PC-3 (cell line): ENCODE measurements around the gene USP48. TPM values are rescaled to one million over a fixed set of nuclear protein-coding genes. Genes with fewer than 3 reads are reported as not detected.

Experiments used
- ATAC-seq: fragments of 200-7000 bp; cut with Tn5 transposase; 2 replicates; pipeline ENCODE4 v1.9.1; 2020; ENCODE audit warnings: mild to moderate bottlenecking, moderate library complexity
- BruUV-seq: library from RNA; stranded (reverse); fragments of 400-500 nt; replicated peaks from 2 replicates; lab custom pipeline; 2021; lab: Mats Ljungman, UMichigan
- CTCF ChIA-PET: fragments of 300-600 bp; sonication (Branson Sonifier 250); formaldehyde crosslinking; loops from one replicate; lab custom pipeline; 2022; ENCODE audit warnings: antibody characterized with exemption; lab: Charles Lee
- POLR2A ChIA-PET: fragments of 300-600 bp; sonication (Branson Sonifier 250); formaldehyde crosslinking; loops from one replicate; lab custom pipeline; 2022; ENCODE audit warnings: antibody characterized with exemption; ENCODE audit not compliant: unreplicated experiment; lab: Charles Lee
- DNase-seq: peaks from one replicate; pipeline ENCODE4 v3.0.0-alpha.2; 2015
- H2AFZ ChIP-seq: fragments of 300-600 bp; sonication (generic); 2 replicates; pipeline ENCODE4 v1.6.0; 2016; ENCODE audit warnings: antibody characterized with exemption, low read length
- H3F3A ChIP-seq: fragments of 300-600 bp; sonication (generic); one replicate; pipeline ENCODE4 v1.6.0; 2017; ENCODE audit warnings: antibody characterized with exemption, low read length, control low read depth, mild to moderate bottlenecking; ENCODE audit not compliant: unreplicated experiment
- H3K27ac ChIP-seq: fragments of 300-600 bp; sonication (generic); 2 replicates; pipeline ENCODE4 v1.5.1; 2016; ENCODE audit warnings: mild to moderate bottlenecking, low read length
- H3K27me3 ChIP-seq: fragments of 300-600 bp; sonication (generic); 2 replicates; pipeline ENCODE4 v1.6.1; 2016; ENCODE audit warnings: low read length, mixed read lengths
- H3K36me3 ChIP-seq: fragments of 300-600 bp; sonication (generic); 2 replicates; pipeline ENCODE4 v1.6.1; 2016; ENCODE audit warnings: low read depth, mixed run types, low read length, mixed read lengths
- H3K4me1 ChIP-seq: fragments of 300-600 bp; sonication (generic); 2 replicates; pipeline ENCODE4 v1.5.1; 2016; ENCODE audit warnings: low read length; ENCODE audit not compliant: insufficient read depth
- H3K4me2 ChIP-seq: fragments of 300-600 bp; sonication (generic); 2 replicates; pipeline ENCODE4 v1.6.0; 2016; ENCODE audit warnings: low read length
- H3K4me3 ChIP-seq: fragments of 300-600 bp; sonication (generic); 2 replicates; pipeline ENCODE4 v1.5.1; 2016; ENCODE audit warnings: mild to moderate bottlenecking, low read length, mixed read lengths
- H3K79me2 ChIP-seq: fragments of 300-600 bp; sonication (generic); 2 replicates; pipeline ENCODE4 v1.6.1; 2017; ENCODE audit warnings: low read length, mixed read lengths
- H3K9ac ChIP-seq: fragments of 300-600 bp; sonication (generic); 2 replicates; pipeline ENCODE4 v1.6.0; 2016; ENCODE audit warnings: mild to moderate bottlenecking, low read length
- H3K9me2 ChIP-seq: fragments of 300-600 bp; sonication (generic); replicated peaks from 2 replicates; pipeline ENCODE4 v1.6.1; 2016; ENCODE audit warnings: mixed run types, low read length, mixed read lengths
- H3K9me3 ChIP-seq: fragments of 300-600 bp; sonication (generic); 2 replicates; pipeline ENCODE4 v1.6.1; 2016; ENCODE audit warnings: low read length, mixed read lengths
- H4K20me1 ChIP-seq: fragments of 300-600 bp; sonication (generic); 2 replicates; pipeline ENCODE4 v1.6.1; 2016; ENCODE audit warnings: low read length, mixed read lengths
- EZH2 ChIP-seq: fragments of 300-600 bp; sonication (generic); IDR thresholded peaks from one replicate; pipeline ENCODE4 v1.6.1; 2017; ENCODE audit warnings: antibody characterized with exemption, mild to moderate bottlenecking, low read length; ENCODE audit not compliant: unreplicated experiment
- EZH2phosphoT487 ChIP-seq: fragments of 300-600 bp; sonication (generic); IDR thresholded peaks from 2 replicates; pipeline ENCODE4 v1.6.1; 2018; ENCODE audit warnings: mild to moderate bottlenecking, antibody characterized with exemption, low read length, borderline replicate concordance
- intact Hi-C: fragments of 100-400 bp; cut with micrococcal nuclease; formaldehyde crosslinking; loops from 2 replicates; pipeline ENCODE4 v1.9.0; 2023
- total RNA-seq: library from RNA; depleted of rRNA; stranded (reverse); fragments of >200 nt; gene quantifications from 2 replicates; pipeline ENCODE4 v1.2.3, GENCODE V29; 2014
- TF ChIP-seq, protein P1 (sequence below): fragments of 300-600 bp; sonication (generic); conservative IDR thresholded peaks from 2 replicates; pipeline ENCODE4 v1.5.1; 2017; ENCODE audit warnings: antibody characterized with exemption, low read depth, mild to moderate bottlenecking, low read length

Gene USP48
- total RNA-seq, 1 experiment from 2014 or later, result 33.3 TPM

DNA sequence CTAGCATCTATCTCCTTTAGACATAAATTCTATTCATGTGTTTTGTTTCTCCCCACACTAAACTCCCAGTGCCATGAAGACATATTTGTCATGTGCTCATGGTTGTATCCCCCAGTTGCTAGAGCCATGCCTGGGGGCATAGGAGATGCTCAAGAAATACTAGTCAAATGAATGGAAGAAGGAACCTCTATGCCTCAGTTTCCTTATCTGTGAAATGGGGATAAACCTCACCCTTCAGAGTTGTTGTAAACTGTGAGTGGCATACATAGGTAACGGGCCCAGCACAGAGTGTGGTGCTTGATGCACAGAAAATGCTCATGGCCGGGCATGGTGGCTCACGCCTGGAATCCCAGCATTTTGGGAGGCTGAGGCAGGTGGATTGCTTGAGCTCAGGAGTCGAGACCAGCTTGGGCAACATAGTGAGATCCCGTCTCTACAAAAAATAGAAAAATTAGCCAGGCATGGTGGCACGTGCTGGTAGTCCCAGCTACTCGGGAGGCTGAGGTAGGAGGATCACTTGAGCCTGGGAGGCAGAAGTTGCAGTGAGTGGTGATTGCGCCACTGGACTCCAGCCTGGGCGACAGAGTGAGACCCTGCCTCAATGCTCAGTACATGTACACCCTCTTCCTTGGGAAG, 37.8 kb upstream of the USP48 start:
- no peak overlapping the region for H2AFZ ChIP-seq
- peaks cover 14% of the 10 kb centered on the region for H3K4me1 ChIP-seq
- no peak overlapping the region for H3K9ac ChIP-seq
- H3K27ac ChIP-seq, result no peak overlapping the region
- H3K4me3 ChIP-seq, result no peak overlapping the region
- no peak for DNase-seq
- TF ChIP-seq, protein P1, sequence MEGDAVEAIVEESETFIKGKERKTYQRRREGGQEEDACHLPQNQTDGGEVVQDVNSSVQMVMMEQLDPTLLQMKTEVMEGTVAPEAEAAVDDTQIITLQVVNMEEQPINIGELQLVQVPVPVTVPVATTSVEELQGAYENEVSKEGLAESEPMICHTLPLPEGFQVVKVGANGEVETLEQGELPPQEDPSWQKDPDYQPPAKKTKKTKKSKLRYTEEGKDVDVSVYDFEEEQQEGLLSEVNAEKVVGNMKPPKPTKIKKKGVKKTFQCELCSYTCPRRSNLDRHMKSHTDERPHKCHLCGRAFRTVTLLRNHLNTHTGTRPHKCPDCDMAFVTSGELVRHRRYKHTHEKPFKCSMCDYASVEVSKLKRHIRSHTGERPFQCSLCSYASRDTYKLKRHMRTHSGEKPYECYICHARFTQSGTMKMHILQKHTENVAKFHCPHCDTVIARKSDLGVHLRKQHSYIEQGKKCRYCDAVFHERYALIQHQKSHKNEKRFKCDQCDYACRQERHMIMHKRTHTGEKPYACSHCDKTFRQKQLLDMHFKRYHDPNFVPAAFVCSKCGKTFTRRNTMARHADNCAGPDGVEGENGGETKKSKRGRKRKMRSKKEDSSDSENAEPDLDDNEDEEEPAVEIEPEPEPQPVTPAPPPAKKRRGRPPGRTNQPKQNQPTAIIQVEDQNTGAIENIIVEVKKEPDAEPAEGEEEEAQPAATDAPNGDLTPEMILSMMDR, result no peak
- no peak for TF ChIP-seq EZH2
- no peak for TF ChIP-seq EZH2phosphoT487
- intact Hi-C loops, result no loop called here
- H3K9me2 ChIP-seq, result no peaks in the 10 kb centered on the region
- no peaks in the 10 kb centered on the region for H4K20me1 ChIP-seq
- BruUV-seq, result no TSS peak
- H3K4me2 ChIP-seq, result no peak overlapping the region
- CTCF ChIA-PET, result no interaction called here
- no peaks in the 10 kb centered on the region for H3K79me2 ChIP-seq
- no peaks in the 10 kb centered on the region for H3K9me3 ChIP-seq
- H3K27me3 ChIP-seq, result no peaks in the 10 kb centered on the region
- H3K36me3 ChIP-seq, result no peaks in the 10 kb centered on the region
- H3F3A ChIP-seq, result no peaks in the 10 kb centered on the region
- ATAC-seq, result no peak
- POLR2A ChIA-PET, result no interaction called here

- Histone ChIP-seq H3K27me3 (no peaks in the 10 kb centered on the region), H3K79me2 (no peaks in the 10 kb centered on the region), H3K9ac (no peak overlapping the region), H3K9me2 (no peaks in the 10 kb centered on the region), H3K4me3 (no peak overlapping the region), H3K4me1 (peaks cover 14% of the 10 kb centered on the region), H4K20me1 (no peaks in the 10 kb centered on the region), H3F3A (no peaks in the 10 kb centered on the region), H3K36me3 (no peaks in the 10 kb centered on the region), H2AFZ (no peak overlapping the region), H3K9me3 (no peaks in the 10 kb centered on the region), H3K4me2 (no peak overlapping the region), H3K27ac (no peak overlapping the region)
- ChIA-PET CTCF (interaction anchor here (0.5 kb wide), 1 partner anchor 64 kb away, joined by 3 read pairs; no protein-coding TSS in a partner anchor), POLR2A (no interaction called here)
- BruUV-seq, result no TSS peak
- ATAC-seq (peak; percentile 47), DNase-seq (peak; percentile 41)
- intact Hi-C loops, result no loop called here
- TF ChIP-seq EZH2 (no peak), EZH2phosphoT487 (no peak)
- TF ChIP-seq, protein P1, result no peak
These were observed 35.7 kb upstream of the USP48 start for GRCh38 chr1:21818656-21819055.

GRCh38 chr1:21816602-21817302, 33.8 kb upstream of the USP48 start:
- peaks cover 14% of the 10 kb centered on the region for H3K4me1 ChIP-seq
- no peaks in the 10 kb centered on the region for H4K20me1 ChIP-seq
- TF ChIP-seq, protein P1, result no peak
- TF ChIP-seq EZH2phosphoT487 (no peak), EZH2 (no peak)
- no peaks in the 10 kb centered on the region for H3K79me2 ChIP-seq
- CTCF ChIA-PET, result no interaction called here
- no peaks in the 10 kb centered on the region for H3F3A ChIP-seq
- H3K9ac ChIP-seq, result no peak overlapping the region
- no peak overlapping the region for H2AFZ ChIP-seq
- H3K36me3 ChIP-seq, result no peaks in the 10 kb centered on the region
- no peaks in the 10 kb centered on the region for H3K9me3 ChIP-seq
- BruUV-seq, result no TSS peak
- 0 out of 2 replicates have a peak overlapping the region, but pooled peaks have one; percentile 1 for H3K27ac ChIP-seq
- ATAC-seq (peak; percentile 81), DNase-seq (peak; percentile 80)
- H3K4me3 ChIP-seq, result no peak overlapping the region
- POLR2A ChIA-PET, result no interaction called here
- H3K9me2 ChIP-seq, result no peaks in the 10 kb centered on the region
- no peaks in the 10 kb centered on the region for H3K27me3 ChIP-seq
- H3K4me2 ChIP-seq, result peak overlapping the region; percentile 36
- intact Hi-C loops, result loop anchor here (2.0 kb wide), 1 partner anchor 34 kb away; the partner anchor contains the start of gene USP48
